SU-DHL-6 (cell line): ENCODE results near the gene PGLYRP2.

Experiments
- H2AFZ ChIP-seq: fragments of 200-600 bp; sonication (generic); 2 replicates; pipeline ENCODE4 v1.6.1; 2014; ENCODE audit warnings: low read depth, mild to moderate bottlenecking, moderate library complexity, mixed read lengths, antibody characterized with exemption, low read length; ENCODE audit not compliant: severe bottlenecking
- H3F3A ChIP-seq: fragments of 200-600 bp; shearing (Covaris generic); 2 replicates; pipeline ENCODE4 v1.6.0; 2016; ENCODE audit warnings: antibody characterized with exemption, mild to moderate bottlenecking; ENCODE audit not compliant: insufficient read depth
- H3K27ac ChIP-seq: fragments of 200-600 bp; sonication (generic); 2 replicates; pipeline ENCODE4 v1.5.1; 2016; ENCODE audit warnings: low read depth, mild to moderate bottlenecking, low read length, moderate library complexity, mixed read lengths
- H3K27me3 ChIP-seq: fragments of 200-600 bp; sonication (generic), shearing (Covaris generic); 2 replicates; pipeline ENCODE4 v1.6.0; 2014; ENCODE audit warnings: mild to moderate bottlenecking, low read length
- H3K36me3 ChIP-seq: fragments of 200-600 bp; sonication (generic); 2 replicates; pipeline ENCODE4 v1.6.1; 2014; ENCODE audit warnings: mild to moderate bottlenecking, low read length, mixed read lengths
- H3K4me2 ChIP-seq: fragments of 300-600, 200-600 bp; shearing (Covaris generic), sonication (generic); 2 replicates; pipeline ENCODE4 v1.6.0; 2014; ENCODE audit warnings: low read length, low read depth, mild to moderate bottlenecking; ENCODE audit not compliant: poor library complexity, severe bottlenecking
- H3K4me3 ChIP-seq: fragments of 200-600 bp; sonication (generic); 2 replicates; pipeline ENCODE4 v1.5.1; 2014; ENCODE audit warnings: antibody characterized with exemption, low read length, mild to moderate bottlenecking, mixed read lengths; ENCODE audit not compliant: insufficient read depth, poor library complexity, severe bottlenecking
- H3K79me2 ChIP-seq: fragments of 200-600 bp; sonication (generic); 2 replicates; pipeline ENCODE4 v1.6.1; 2014; ENCODE audit warnings: mild to moderate bottlenecking, low read length, moderate library complexity; ENCODE audit not compliant: insufficient read depth
- H3K9ac ChIP-seq: fragments of 200-600 bp; sonication (generic); 2 replicates; pipeline ENCODE4 v1.7.0; 2014; ENCODE audit warnings: mild to moderate bottlenecking, low read length
- H3K9me2 ChIP-seq: fragments of 200-600 bp; sonication (generic); replicated peaks from 2 replicates; pipeline ENCODE4 v1.6.1; 2014; ENCODE audit warnings: low read length; ENCODE audit not compliant: insufficient read depth
- H3K9me3 ChIP-seq: fragments of 200-600 bp; sonication (generic); 2 replicates; pipeline ENCODE4 v1.6.1; 2014; ENCODE audit warnings: low read length, mixed read lengths; ENCODE audit not compliant: insufficient read depth
- H4K20me1 ChIP-seq: fragments of 200-600 bp; sonication (generic); 2 replicates; pipeline ENCODE4 v1.6.1; 2014; ENCODE audit warnings: low read depth, mild to moderate bottlenecking, antibody characterized with exemption, low read length, moderate library complexity, mixed read lengths
- CTCF ChIP-seq: fragments of 200-600 bp; sonication (generic); IDR thresholded peaks from one replicate; pipeline ENCODE4 v1.5.1; 2017; ENCODE audit warnings: antibody characterized with exemption, mild to moderate bottlenecking, low read length, moderate library complexity; ENCODE audit not compliant: insufficient read depth, poor library complexity, severe bottlenecking
- EZH2phosphoT487 ChIP-seq: fragments of 200-600 bp; sonication (generic), shearing (Covaris generic); conservative IDR thresholded peaks from 2 replicates; pipeline ENCODE4 v1.6.1; 2018; ENCODE audit warnings: mild to moderate bottlenecking, antibody characterized with exemption, low read length, moderate library complexity, mixed read lengths

Gene PGLYRP2

GRCh38 chr19:15479391-15480345 is at the start of gene PGLYRP2:
PGLYRP2 (minus strand) TSS chr19:15479501; CDS start chr19:15479371, 130 bp downstream.
- Histone ChIP-seq H3K27ac (no peak within 1 kb of the TSS), H3K79me2 (no peaks in the 10 kb centered on the region), H2AFZ (no peak within 1 kb of the TSS), H3K9me3 (no peaks in the 10 kb centered on the region), H3K4me2 (no peak within 1 kb of the TSS), H3F3A (no peaks in the 10 kb centered on the region), H4K20me1 (no peaks in the 10 kb centered on the region), H3K9me2 (no peaks in the 10 kb centered on the region), H3K27me3 (no peaks in the 10 kb centered on the region), H3K4me3 (no peak within 1 kb of the TSS), H3K9ac (no peak within 1 kb of the TSS), H3K36me3 (no peaks in the 10 kb centered on the region)
- no peak for TF ChIP-seq EZH2phosphoT487
- TF ChIP-seq CTCF: no peak

GRCh38 chr19:15527705-15528104 is 48.4 kb upstream of the PGLYRP2 start:
- H3K36me3 ChIP-seq: no peaks in the 10 kb centered on the region
- H3K4me2 ChIP-seq: no peak overlapping the region
- no peak overlapping the region for H3K4me3 ChIP-seq
- no peaks in the 10 kb centered on the region for H3K9me2 ChIP-seq
- no peaks in the 10 kb centered on the region for H3F3A ChIP-seq
- no peak for TF ChIP-seq CTCF
- TF ChIP-seq EZH2phosphoT487: no peak
- H3K27ac ChIP-seq: no peak overlapping the region
- no peaks in the 10 kb centered on the region for H3K27me3 ChIP-seq
- no peaks in the 10 kb centered on the region for H4K20me1 ChIP-seq
- no peak overlapping the region for H3K9ac ChIP-seq
- no peak overlapping the region for H2AFZ ChIP-seq
- H3K9me3 ChIP-seq: peaks cover 7% of the 10 kb centered on the region; the same call in 1 of the 2 replicates
- H3K79me2 ChIP-seq: no peaks in the 10 kb centered on the region

GRCh38 chr19:15526408-15526807 is 47.1 kb upstream of the PGLYRP2 start:
- no peaks in the 10 kb centered on the region for H3F3A ChIP-seq
- H3K27me3 ChIP-seq: no peaks in the 10 kb centered on the region
- H4K20me1 ChIP-seq: no peaks in the 10 kb centered on the region
- no peak overlapping the region for H2AFZ ChIP-seq
- no peaks in the 10 kb centered on the region for H3K9me2 ChIP-seq
- H3K36me3 ChIP-seq: no peaks in the 10 kb centered on the region
- no peak overlapping the region for H3K27ac ChIP-seq
- TF ChIP-seq EZH2phosphoT487 (no peak), CTCF (no peak)
- H3K4me3 ChIP-seq: no peak overlapping the region
- no peak overlapping the region for H3K9ac ChIP-seq
- peaks cover 7% of the 10 kb centered on the region; the same call in 1 of the 2 replicates for H3K9me3 ChIP-seq
- no peak overlapping the region for H3K4me2 ChIP-seq
- no peaks in the 10 kb centered on the region for H3K79me2 ChIP-seq
